Mucosa of descending colon (tissue), 3 donors: ENCODE measurements around the gene BACH2. TPM values are rescaled to one million over a fixed set of nuclear protein-coding genes. Genes with fewer than 3 reads are reported as not detected.

Experiments used
- ATAC-seq: fragments of 200-7000 bp; cut with Tn5 transposase; one replicate; pipeline ENCODE4 v1.9.1; 2020; ENCODE audit warnings: mild to moderate bottlenecking, moderate library complexity
- DNase-seq, 3 donors: peaks; one replicate each; pipeline ENCODE4 v3.0.0-alpha.2; 2020
- H3K36me3 ChIP-seq: fragments of 200-600 bp; one replicate; pipeline ENCODE4 v1.8.0; 2021; ENCODE audit warnings: low read depth, mild to moderate bottlenecking
- H3K4me1 ChIP-seq: fragments of 200-600 bp; one replicate; pipeline ENCODE4 v1.8.0; 2021; ENCODE audit warnings: low read depth, mild to moderate bottlenecking
- H3K4me3 ChIP-seq: fragments of 200-600 bp; one replicate; pipeline ENCODE4 v1.8.0; 2021; ENCODE audit warnings: mild to moderate bottlenecking
- H3K9me3 ChIP-seq: fragments of 200-600 bp; one replicate; pipeline ENCODE4 v1.8.0; 2021; ENCODE audit warnings: mild to moderate bottlenecking
- intact Hi-C, 2 donors: fragments of 100-400 bp; cut with DNase I in 1 of 2; cut with micrococcal nuclease in 1 of 2; formaldehyde crosslinking; loops; one replicate each; pipeline versions ENCODE4 v1.11.0 to v1.11.1; 2022; cut with DNase I, micrococcal nuclease
- total RNA-seq, 3 donors: library from RNA; stranded (reverse); fragmentation: NEBNext Ultra II Directional in 2 of 3; extraction: Animal tissue kit (Norgen Biotek cat#: 25700) in 2 of 3; gene quantifications; one replicate each; pipeline versions ENCODE4 v1.2.1 to v1.2.4, GENCODE V29; 2021 to 2023
- TF ChIP-seq, protein P1 (sequence below): fragments of 200-600 bp; IDR thresholded peaks from one replicate; pipeline ENCODE4 v1.8.0; 2022; ENCODE audit warnings: antibody characterized with exemption, mild to moderate bottlenecking
- donor health status: DM: no; HTN: no; CAD: no; lungs with moderate emphysema.
- donor health status: DM: no; HTN: no; CAD: no.
- donor health status: DM: no; HTN: yes; CAD: no.

BACH2 gene
- total RNA-seq, 3 donors from 2014 or later: 0.96 to 1.6 (median 1.2) TPM

DNA sequence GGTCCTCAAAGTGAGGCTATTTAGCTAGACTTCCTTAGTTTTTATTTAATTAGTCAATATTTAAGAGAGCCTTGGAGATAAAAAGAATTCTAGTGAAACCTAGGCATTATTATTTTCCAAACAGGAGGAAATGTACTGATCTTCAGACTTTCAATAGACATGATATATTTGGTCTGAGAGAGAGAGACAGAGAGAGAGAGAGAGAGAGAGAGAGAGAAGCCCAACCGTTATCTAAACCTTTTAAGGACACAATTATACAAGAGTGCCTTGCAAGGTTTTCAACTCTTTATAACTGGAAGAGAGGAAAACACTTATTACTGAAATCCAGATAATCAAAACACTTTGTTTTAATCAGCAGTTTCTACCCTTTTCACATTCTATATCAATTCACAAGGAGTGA, 64.8 kb downstream of the BACH2 start:
- Histone ChIP-seq H3K4me3 (no peak overlapping the region), H3K36me3 (no peaks in the 10 kb centered on the region), H3K9me3 (no peaks in the 10 kb centered on the region), H3K4me1 (peaks cover 6% of the 10 kb centered on the region)
- intact Hi-C loops: no loop called here
- DNase-seq (no peak), ATAC-seq (no peak)
- TF ChIP-seq, protein P1, sequence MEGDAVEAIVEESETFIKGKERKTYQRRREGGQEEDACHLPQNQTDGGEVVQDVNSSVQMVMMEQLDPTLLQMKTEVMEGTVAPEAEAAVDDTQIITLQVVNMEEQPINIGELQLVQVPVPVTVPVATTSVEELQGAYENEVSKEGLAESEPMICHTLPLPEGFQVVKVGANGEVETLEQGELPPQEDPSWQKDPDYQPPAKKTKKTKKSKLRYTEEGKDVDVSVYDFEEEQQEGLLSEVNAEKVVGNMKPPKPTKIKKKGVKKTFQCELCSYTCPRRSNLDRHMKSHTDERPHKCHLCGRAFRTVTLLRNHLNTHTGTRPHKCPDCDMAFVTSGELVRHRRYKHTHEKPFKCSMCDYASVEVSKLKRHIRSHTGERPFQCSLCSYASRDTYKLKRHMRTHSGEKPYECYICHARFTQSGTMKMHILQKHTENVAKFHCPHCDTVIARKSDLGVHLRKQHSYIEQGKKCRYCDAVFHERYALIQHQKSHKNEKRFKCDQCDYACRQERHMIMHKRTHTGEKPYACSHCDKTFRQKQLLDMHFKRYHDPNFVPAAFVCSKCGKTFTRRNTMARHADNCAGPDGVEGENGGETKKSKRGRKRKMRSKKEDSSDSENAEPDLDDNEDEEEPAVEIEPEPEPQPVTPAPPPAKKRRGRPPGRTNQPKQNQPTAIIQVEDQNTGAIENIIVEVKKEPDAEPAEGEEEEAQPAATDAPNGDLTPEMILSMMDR: no peak

DNA sequence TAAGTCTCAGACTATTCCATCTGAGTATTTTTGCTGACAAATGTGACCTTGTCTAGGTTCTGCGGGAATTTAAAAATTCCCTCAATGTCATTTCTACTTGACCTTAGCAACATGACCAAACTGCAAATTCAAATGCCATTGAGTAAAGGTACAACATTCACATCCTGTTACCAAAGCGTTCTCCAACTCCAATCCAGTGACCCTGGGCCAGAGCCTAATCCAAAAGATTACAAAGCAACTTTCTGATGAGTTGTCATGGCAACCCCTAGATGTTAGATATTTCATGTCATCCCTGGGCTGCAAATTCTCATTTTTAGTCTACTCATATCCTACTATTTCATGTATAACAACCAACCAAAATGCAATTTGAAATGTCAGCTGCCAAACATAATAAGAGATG, 65.3 kb downstream of the BACH2 start:
- H3K9me3 ChIP-seq: no peaks in the 10 kb centered on the region
- DNase-seq (no peak), ATAC-seq (no peak)
- intact Hi-C loops: no loop called here
- H3K4me1 ChIP-seq: peaks cover 6% of the 10 kb centered on the region
- H3K36me3 ChIP-seq: no peaks in the 10 kb centered on the region
- no peak overlapping the region for H3K4me3 ChIP-seq
- TF ChIP-seq, protein P1: no peak

DNA sequence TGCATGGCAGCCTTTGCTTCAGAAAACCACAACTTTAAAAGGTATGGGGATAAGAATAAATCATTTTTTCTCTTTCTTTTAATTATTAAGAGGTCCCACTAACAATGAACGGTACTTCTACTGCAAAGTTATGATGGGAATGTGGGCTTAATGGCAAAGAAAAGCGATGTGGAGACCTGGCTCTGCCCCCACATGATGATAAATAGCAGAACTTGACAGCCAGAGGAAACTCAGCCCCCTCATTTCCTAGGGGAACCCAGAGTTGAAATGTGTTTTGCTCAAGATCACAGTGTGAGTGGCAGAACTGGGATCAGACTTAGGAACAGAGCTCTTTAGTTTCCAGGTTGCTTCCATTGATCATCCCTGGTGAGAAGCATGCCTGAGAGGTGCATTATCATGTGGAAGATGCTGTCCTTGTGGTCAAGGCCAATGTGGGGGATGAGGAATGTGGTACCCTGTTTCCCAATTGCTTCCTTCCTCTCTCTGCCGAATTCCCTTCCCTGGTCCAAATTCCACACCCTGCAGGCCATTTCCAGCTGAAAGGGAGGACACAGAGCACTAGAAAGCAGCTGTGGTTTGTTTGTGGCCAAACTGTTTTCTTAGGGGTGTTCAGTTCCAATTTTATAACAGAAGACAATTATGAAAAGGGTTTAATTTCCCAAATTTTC, 66.0 kb downstream of the BACH2 start:
- H3K36me3 ChIP-seq: no peaks in the 10 kb centered on the region
- DNase-seq (no peak), ATAC-seq (no peak)
- no peaks in the 10 kb centered on the region for H3K9me3 ChIP-seq
- intact Hi-C loops: no loop called here
- H3K4me3 ChIP-seq: no peak overlapping the region
- peaks cover 6% of the 10 kb centered on the region for H3K4me1 ChIP-seq
- TF ChIP-seq, protein P1: no peak

DNA sequence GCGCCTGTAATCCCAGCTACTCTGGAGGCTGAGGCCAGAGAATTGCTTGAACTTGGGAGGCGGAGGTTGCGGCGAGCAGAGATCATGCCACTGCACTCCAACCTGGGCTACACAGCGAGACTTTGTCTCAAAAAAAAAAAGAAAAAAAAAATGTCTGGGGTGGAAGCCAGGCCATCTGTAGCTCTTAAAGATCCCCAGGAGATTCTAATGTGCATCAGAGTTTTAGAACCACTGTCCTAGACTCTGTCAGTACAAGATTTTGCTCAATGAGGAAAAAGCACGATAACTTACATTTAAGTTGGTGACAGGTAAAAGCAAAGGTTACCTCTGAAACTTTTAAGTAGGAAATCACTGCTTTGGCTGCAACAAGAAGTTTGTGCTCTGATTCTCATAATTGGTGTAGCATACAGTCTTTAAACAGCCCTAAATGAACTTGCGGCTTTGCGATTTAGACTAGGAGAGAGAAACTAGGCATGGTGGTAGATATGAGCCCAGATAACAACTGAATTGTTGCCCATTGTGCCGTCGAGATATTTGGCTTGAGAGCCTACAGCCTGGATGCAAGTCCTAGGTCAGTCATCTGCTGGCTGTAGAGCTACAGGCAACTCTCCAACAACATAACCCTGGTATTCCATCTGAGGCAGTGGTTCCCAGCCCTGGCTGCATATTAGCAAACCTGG, 67.2 kb downstream of the BACH2 start:
- Histone ChIP-seq H3K9me3 (no peaks in the 10 kb centered on the region), H3K4me1 (peaks cover 6% of the 10 kb centered on the region), H3K36me3 (no peaks in the 10 kb centered on the region), H3K4me3 (no peak overlapping the region)
- ATAC-seq: no peak
- TF ChIP-seq, protein P1: no peak
- intact Hi-C loops: no loop called here
- DNase-seq: no peak

DNA sequence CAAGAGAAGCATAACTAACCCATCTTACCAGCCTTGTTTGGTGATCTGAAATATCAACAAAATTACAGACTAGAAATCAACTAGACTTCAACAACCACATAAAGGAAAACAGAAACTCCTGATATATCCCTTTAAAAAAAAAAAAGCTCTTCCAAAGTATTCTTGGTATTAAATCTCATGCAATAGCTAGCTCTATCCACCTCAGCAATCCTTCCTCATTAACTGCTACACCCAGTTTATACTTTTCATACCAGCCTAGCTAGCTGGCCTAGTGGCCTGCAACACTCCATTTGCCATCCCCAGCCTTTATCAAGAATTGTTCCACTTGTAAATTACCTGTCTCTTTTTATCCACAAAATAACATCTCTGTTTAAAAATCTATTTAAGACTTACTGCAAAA, 69.0 kb downstream of the BACH2 start:
- Histone ChIP-seq H3K4me3 (no peak overlapping the region), H3K36me3 (no peaks in the 10 kb centered on the region), H3K4me1 (peaks cover 6% of the 10 kb centered on the region), H3K9me3 (peaks cover 8% of the 10 kb centered on the region)
- TF ChIP-seq, protein P1: no peak
- no peak for ATAC-seq
- intact Hi-C loops: no loop called here
- DNase-seq: no peak
